T-helper 9 cell (primary cell): ENCODE results near the gene AFF1.

Experiments used
- DNase-seq: peaks from one replicate; pipeline ENCODE4 v3.0.0-alpha.2; 2020

AFF1 gene

DNA sequence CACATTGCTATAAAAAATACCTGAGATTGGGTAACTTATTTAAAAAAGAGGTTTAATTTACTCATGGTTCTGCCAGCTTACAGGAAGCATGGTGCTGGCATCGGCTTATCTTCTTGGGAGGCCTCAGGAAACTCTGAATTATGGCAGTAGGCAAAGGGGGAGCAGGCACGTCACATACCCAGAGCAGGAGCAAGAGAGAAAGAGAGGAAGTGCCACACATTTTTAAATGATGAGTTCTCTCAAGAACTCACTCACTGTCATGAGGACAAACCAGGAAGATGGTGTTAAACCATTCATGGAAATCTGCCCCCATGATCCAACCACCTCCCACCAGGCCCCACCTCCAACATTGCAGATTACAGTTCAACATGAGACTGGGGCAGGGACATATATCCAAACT lies 10.0 kb upstream of the AFF1 start:
- DNase-seq, result no peak

GRCh38 chr4:86926435-86927086 lies 8.2 kb upstream of the AFF1 start:
- DNase-seq, result no peak

DNA sequence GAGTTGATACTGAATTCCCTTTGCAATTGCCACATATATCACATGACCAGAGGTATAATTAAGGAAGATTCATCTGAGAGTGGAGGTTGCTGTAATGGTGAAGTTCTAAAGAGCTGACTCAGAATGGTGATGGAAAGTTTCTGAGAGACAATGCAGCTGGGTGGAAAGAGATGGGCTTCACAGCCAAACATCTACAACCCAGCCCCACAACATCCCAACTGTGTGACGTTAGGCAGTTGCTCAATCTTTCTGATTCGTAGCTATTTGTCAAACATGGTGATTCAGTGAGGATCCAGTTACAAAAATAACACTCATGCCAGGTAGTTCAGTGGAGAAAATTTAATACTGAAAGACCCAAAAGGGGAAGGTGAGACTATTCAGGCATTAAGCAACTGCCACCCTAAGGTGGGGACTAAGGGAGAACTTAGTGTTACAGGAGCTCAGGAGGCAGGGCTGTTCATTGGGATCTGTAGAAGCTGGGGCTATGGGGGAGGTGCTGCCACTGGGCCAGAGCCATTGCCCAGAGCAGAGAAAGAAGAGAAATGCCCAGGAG lies 6.9 kb upstream of the AFF1 start:
- no peak for DNase-seq

DNA sequence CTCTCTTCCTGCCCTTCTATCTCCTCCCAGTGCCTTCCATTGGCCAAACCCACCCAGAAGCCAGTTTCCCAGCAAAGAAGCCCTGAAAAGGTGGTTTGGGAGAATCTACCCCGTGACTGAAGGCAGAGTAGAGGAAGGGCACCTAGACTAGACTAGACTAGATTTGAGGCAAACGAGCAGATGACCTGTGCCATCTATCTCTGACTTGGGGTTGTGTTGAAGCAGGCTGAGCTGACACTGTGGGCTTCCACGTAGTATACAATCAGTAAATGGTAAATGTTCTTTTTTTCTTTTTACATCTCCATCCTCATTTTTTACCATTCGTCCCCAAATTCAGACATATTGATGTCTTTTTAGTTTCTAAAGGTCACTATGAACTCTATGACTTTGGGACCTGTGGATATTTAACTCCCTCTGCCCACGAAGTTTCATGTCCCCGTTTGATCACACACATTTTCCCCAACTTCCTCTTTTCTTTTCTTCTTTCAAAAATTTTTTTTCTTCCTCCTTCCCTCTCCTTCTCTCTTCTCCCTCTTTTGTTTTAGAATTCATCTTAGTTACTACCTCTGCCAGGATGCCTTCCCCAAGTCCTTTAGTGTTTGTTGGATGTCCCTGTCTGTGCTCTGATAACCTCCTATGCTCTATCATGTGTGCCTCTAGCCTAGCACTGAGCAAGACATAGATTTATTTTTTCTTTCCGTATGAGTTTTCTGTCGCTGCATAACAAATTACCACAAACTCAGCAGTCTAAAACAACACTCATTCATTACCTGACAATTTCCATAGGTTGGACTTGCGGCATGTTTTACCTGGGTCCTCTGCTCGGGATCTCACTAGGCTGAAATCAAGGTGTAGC lies 6.2 kb upstream of the AFF1 start:
- no peak for DNase-seq

- DNase-seq, result no peak
Observed at GRCh38 chr4:86934147-86934770, 552 bp upstream of the AFF1 start.

GRCh38 chr4:86935566-86935852 lies 698 bp downstream of the AFF1 start:
- peak; percentile 31 for DNase-seq

DNA sequence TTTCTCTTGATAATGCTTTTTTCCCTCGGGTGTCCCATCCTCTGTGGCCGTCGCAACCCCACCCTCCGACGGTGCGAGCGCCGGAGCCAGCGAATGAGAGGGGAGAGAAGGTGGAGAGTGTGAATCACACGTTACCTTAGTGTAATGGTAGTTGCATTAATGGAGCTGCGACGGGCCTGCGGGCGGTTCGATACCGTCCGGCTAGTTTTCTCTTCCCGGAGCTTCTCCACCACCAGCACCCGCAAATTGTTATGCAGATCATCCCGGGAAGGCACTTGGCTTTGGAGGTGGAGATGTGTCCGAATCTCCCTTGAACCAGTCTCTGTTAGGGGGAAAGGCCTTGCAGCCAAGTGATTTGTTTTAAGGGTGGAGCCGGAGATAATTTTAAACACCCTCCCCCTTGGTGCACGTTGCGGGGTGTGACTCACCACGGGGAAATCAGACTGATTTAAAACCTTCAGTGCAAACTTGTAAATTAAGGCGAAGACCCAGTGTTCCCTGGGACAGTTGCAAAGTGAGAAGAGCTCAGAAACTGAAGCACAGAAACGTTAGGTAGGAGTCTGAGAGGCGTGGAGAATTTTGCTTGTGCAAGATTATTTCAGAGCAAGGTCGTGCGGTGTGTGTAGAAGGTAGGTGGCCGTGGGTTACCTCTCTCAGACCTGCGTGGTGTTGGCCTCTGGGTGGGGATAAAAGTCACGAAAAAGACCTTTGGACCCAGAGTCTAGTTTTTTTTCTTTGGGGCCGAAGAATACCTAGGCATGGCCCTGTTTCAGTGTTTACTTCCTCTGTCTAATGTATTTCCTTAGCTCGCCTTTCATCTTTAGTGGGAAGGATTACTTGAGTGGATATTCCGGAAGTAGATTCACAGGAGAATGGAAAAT lies 1.3 kb downstream of the AFF1 start:
- peak; percentile 54 for DNase-seq

- DNase-seq, result no peak
Observed at GRCh38 chr4:86938771-86939520, 4.1 kb downstream of the AFF1 start.

DNA sequence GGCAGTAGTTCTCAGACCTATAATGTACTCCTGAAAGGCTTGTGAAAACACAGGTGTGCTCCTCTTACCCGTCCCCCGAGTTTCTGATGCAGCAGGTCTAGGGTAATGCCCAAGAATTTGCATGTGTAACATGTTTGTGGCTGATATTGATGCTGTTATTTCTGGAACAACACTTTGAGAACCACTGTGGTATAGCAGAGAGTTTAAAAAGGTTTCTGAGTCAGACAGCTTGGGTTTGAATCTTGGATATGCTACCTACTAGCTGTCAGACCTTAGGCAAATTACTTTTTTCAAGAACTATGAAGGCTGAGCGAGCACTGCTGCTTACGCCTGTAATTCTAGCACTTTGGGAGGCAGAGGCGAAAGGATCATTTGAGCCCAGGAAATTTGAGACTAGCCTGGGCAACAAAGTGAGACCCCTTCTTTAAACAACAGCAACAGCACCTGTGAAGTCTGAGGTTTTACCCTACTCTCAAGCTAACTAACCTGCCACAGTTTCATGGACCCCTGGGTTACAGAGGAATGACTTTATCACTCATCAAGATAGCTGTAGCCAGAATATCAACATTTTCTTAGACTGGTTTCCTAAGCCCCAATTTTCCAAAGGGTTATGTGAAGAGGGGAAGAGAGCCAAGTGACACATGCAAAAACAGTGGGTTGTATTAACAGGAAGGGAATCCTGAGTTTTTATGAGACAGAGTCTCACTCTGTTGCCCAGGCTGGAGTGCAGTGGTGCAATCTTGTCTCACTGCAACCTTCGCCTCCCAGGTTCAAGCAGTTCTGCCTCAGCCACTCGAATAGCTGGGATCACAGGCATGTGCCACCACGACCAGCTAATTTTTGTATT lies 5.1 kb downstream of the AFF1 start:
- DNase-seq, result no peak

DNA sequence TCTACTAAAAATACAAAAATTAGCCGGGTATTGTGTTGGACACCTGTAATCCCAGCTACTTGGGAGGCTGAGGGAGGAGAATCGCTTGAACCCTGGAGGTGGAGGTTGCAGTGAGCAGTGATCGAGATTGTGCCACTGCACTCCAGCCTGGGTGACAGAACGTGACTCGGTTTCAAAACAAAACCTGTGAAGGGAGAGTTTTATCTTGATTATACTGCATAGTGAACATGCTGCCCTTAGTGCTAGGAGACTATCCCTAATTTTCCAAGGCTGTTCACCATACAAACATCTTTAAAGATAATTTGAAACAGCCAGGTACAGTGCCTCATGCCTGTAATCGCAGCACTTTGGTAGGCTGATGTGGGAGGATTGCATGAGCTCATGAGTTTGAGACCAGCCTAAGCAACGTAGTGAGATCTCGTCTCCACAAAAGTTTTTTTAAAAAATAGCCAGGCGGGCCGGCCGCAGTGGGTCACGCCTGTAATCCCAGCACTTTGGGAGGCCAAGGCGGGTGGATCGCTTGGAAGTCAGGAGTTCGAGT lies 6.2 kb downstream of the AFF1 start:
- DNase-seq, result no peak

- no peak for DNase-seq
Observed at GRCh38 chr4:86942185-86942666, 7.4 kb downstream of the AFF1 start.

GRCh38 chr4:86944964-86945781 lies 10.4 kb downstream of the AFF1 start:
- DNase-seq, result no peak

DNA sequence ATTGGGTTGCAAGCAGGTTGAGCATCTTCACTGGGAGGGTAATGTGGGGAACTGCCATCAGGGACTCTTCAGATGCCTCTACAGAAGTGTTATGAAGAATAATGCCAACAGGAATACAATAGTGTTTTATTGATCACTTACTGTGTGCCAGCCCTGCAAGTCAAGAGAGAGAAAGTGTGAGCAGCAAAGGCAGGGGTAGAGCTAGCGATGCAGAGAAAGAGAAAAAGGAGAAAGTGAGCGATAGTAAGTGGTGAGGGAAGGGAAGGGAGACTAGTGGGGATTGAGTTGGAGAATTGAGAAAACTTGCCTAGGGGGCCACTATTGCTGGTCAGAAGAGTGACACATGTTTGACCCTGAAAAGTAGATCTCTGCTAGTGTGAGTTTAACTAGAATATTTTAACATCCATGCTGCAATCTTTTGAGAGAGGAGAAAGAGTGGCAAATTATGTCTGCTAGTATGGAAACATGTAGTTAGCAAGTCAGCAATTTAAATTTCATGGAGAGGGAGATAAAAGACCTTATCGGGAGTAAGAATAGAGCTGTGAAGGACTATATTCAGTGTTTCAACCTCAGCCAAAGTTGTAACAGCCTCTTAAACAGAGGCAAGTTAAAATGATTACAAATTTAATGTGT lies 12.2 kb downstream of the AFF1 start:
- no peak for DNase-seq

- no peak for DNase-seq
Observed at GRCh38 chr4:86947501-86948120, 12.8 kb downstream of the AFF1 start.

GRCh38 chr4:86948276-86948675 lies 13.5 kb downstream of the AFF1 start:
- no peak for DNase-seq

DNA sequence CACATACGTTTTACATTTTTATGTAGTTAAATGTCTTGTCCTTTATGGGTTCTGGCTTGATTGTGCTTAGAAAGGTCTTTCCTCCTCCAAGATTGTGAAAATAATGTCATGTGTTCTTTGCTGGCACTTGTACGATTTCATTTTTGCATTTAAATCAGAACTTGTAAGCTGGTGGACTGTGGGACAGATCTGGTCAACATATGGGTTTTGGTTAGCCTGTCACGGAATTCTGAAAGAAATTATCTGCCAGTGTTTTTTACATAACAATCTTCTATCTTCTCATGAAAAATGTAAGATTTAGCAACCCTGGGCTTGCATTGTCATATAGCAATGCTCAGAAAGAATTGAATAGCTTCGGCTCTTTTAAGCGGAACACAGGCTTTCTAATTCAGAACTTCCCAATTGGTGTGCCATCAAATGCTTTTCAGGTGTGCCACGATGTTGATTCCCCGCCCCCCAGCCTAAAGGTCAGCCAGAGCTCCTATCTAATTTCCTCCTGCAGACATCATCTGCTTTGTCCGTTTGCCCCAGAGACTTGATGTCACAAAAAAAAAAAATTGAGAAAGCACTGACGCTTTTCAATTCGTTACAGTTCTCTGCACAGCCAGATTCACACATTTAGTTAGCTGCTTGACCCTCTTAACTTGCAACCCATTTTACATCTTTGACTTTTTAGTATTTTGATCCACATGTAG lies 16.2 kb downstream of the AFF1 start:
- DNase-seq, result no peak

- no peak for DNase-seq
Observed at GRCh38 chr4:86955888-86956451, 21.2 kb downstream of the AFF1 start.

- DNase-seq, result no peak
Observed at GRCh38 chr4:86957215-86957614, 22.4 kb downstream of the AFF1 start.
